GM12875 (cell line): ENCODE data around the gene AKAP3.

Experiments used
- H3K4me3 ChIP-seq: one replicate; pipeline ENCODE4 v1.5.1; 2011; ENCODE audit warnings: low read depth, low read length, control low read depth
- TF ChIP-seq, protein P1 (sequence below): IDR thresholded peaks from 2 replicates; pipeline ENCODE4 v1.5.1; 2011; ENCODE audit warnings: low read depth, mild to moderate bottlenecking, control low read depth, inconsistent platforms, low read length, moderate library complexity, borderline replicate concordance; ENCODE audit not compliant: insufficient read depth

Gene AKAP3

GRCh38 chr12:4648501-4649357 lies at the start of gene AKAP3, which contains the start of gene NDUFA9:
TSS of gene AKAP3 (minus strand) at chr12:4649051. CDS start at chr12:4638196, 10,855 bp downstream.
TSS of gene NDUFA9 (plus strand) at chr12:4649114. CDS start at chr12:4649127, 13 bp downstream.
- peak within 1 kb of the TSS; percentile 91 for H3K4me3 ChIP-seq
- TF ChIP-seq, protein P1, sequence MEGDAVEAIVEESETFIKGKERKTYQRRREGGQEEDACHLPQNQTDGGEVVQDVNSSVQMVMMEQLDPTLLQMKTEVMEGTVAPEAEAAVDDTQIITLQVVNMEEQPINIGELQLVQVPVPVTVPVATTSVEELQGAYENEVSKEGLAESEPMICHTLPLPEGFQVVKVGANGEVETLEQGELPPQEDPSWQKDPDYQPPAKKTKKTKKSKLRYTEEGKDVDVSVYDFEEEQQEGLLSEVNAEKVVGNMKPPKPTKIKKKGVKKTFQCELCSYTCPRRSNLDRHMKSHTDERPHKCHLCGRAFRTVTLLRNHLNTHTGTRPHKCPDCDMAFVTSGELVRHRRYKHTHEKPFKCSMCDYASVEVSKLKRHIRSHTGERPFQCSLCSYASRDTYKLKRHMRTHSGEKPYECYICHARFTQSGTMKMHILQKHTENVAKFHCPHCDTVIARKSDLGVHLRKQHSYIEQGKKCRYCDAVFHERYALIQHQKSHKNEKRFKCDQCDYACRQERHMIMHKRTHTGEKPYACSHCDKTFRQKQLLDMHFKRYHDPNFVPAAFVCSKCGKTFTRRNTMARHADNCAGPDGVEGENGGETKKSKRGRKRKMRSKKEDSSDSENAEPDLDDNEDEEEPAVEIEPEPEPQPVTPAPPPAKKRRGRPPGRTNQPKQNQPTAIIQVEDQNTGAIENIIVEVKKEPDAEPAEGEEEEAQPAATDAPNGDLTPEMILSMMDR = no peak

DNA sequence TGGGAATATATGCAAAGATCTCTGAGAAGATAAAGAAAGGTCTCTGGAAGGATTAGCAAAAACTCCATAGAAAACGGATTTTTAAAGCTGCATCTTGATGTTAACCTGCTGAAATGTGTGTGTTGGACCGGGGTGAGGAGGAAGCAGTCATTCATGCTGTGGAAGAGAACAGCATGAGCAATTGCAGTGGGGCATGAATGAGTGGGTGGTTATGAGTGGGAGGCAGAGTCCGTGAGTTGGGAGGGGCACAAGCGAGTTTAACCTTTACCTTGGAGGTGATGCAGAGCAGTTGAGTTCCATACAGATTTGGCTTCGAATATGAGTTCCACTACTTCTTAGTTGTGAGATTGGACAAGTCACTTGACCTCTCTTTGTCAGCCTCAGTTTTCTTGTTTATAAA lies 41.9 kb upstream of the AKAP3 start:
- TF ChIP-seq, protein P1 = no peak
- no peak overlapping the region for H3K4me3 ChIP-seq

DNA sequence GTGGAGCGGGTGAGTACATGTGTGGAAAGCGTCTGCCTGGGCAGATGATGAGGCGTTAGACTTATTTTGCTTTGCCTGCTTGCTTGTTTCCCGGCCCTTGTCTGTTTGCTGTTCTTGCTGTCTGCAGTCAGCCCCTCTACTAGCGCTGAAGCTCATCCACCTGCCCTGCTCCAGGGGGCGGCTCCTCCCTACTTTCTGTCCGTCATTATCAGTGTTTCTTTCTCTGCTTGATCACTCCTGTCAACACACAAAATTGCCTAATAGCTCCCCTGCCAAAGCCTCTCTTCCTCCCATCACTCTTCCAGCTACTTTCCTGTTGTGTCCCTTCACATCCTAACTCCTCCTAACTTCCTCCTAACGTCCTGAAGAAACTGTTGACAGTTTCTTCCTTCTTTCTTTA lies 36.5 kb upstream of the AKAP3 start:
- H3K4me3 ChIP-seq = no peak overlapping the region
- TF ChIP-seq, protein P1 = no peak

DNA sequence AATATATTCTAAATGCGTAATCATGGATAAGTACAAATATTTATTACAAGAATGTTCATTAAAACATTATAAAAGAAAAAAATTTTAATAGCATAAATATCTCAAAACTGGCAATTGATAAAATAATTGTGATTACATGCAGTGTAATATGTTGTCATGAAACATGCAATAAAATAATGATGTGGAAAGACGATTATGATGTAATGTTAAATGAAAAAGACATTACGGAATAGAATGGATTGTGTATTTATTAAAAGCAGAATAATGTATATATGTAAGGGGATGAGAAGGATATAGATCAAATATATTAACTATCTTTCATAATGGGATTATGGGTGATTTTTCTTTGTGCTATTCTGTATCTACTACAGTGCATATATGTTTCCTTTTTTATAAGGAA lies 32.9 kb upstream of the AKAP3 start:
- H3K4me3 ChIP-seq = no peak overlapping the region
- TF ChIP-seq, protein P1 = no peak

DNA sequence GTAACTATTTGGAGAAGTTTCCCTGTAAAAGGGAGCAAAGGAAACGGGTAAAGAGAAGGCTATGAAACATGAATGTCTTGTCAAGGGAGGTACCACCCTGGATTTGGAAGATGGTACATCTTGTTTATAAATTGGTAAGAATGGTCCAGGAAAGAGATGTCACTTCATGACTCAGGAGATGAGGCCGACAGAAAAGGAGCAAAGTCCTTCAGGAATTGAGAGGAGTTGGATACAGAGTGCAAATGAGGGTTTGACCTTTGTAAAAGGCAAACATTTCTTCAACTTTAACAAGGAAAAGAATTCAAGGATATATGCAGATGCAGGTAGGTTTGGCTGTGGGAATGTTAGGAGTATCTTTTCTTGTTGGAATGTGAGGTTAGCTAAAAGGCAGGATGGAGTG lies 30.9 kb upstream of the AKAP3 start:
- TF ChIP-seq, protein P1 = no peak
- H3K4me3 ChIP-seq = no peak overlapping the region

DNA sequence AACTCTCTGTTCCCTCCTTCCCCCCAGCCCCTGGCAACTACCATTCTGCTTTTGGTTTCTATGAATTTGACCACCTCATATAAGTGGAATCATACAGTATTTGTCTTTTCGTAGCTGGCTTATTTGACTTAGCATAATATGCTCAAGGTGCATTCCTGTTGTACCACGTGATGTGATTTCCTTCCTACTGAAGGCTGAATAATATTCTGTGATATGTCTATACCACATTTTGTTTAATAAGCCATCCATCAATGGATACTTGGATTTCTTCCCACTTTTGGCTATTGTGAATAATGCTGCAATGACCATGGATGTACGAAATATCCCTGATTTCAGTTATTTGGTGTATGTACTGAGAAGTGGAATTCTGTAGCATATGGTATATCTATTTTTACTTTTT lies 16.4 kb upstream of the AKAP3 start:
- H3K4me3 ChIP-seq = no peak overlapping the region
- TF ChIP-seq, protein P1 = no peak

DNA sequence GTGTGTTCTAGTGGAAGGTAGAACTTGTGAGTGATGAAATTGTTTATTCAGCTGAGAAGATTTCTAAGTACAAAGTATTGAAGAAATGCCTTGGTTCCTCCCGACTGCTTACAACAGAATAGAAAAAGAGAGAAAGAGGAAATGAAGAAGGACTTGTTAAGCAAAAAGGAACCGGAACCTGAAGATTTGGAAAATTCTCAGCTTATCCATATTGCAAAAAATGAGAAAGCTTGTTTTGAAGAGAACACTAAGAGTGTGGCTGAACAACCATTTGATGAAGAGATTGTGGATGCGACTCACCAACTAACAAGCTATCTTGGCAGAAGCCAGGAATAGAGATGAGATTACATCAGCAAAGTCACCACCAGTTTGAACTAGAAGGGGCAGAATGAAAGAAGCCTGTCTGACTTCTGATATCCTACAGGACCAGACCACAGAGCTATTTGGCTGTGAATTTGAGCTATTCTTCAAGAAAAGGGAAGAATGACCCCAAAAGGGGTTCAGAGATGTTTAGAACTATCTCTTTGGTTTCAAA lies 15.2 kb upstream of the AKAP3 start:
- TF ChIP-seq, protein P1 = no peak
- H3K4me3 ChIP-seq = no peak overlapping the region
